Measurements from ENCODE around the gene LCN15. TPM values are rescaled to one million over a fixed set of nuclear protein-coding genes. Genes with fewer than 3 reads are reported as not detected.
"Not testable (repeated sequence)": the region's sequence is repeated elsewhere in the genome, so short reads cannot be mapped to it uniquely, and the experiment has no call there.

The LCN15 gene
- total and polyA plus RNA-seq, 7 experiments from 2014 or later, result not detected

GRCh38 chr9:136791516-136792276, 27.4 kb upstream of the LCN15 start:
- peaks cover 0 to 16% (median 0%) of the 10 kb centered on the region in 5 donors for H3K27me3 Mint-ChIP-seq
- H3K27ac ChIP-seq (ENCODE audit: low read depth, low read length), result peak overlapping the region; percentile 91
- peak overlapping the region; percentile 57 to 98 (median 92) for H3K27ac Mint-ChIP-seq
- POLR2A ChIA-PET, result interaction anchor here (0.6 to 5.9 kb wide), 5 partner anchors 15 to 244 kb away, joined by 3 to 38 read pairs (median 4); partner anchors contain the start of genes FUT7 and RABL6
- H3K27me3 ChIP-seq (ENCODE audit: control insufficient read depth in 2 of 2, insufficient read depth in 2 of 2, low read length in 2 of 2), result no peaks in the 10 kb centered on the region
- DNase-seq (peak; percentile 63 to 77 (median 73)), ATAC-seq (peak; percentile 9)
- peak overlapping the region; percentile 76 to 90 (median 86) for H3K4me3 Mint-ChIP-seq
- peaks cover 18 to 25% of the 10 kb centered on the region in 2 donors for H3K4me1 ChIP-seq (ENCODE audit: control insufficient read depth in 2 of 2, insufficient read depth in 2 of 2, low read length in 2 of 2)
- CTCF ChIA-PET, result interaction anchor here (0.6 to 2.5 kb wide), 3 partner anchors 15 to 243 kb away, joined by 3 to 9 read pairs (median 3); no protein-coding TSS in a partner anchor
- peaks cover 13 to 46% (median 36%) of the 10 kb centered on the region in 7 donors for H3K4me1 Mint-ChIP-seq
- H3K36me3 Mint-ChIP-seq, result peaks cover 0 to 5% (median 0%) of the 10 kb centered on the region in 5 donors
- intact Hi-C loops (cut with micrococcal nuclease), result loop anchor here (1.0 to 5.0 kb wide), 21 partner anchors 9 to 813 kb away; partner anchors contain the start of genes ARRDC1 (in 2 of the 2), DNLZ (in 2 of the 2), FBXW5 (in 2 of the 2) and PHPT1 (in 2 of the 2)
- peaks cover 0 to 17% (median 3%) of the 10 kb centered on the region in 3 experiments for H3K36me3 ChIP-seq (ENCODE audit: control insufficient read depth in 2 of 3, insufficient read depth in 3 of 3, low read length in 3 of 3)
- peak overlapping the region; percentile 94 for H3K4me3 ChIP-seq (ENCODE audit: low read length)
- H3K9me3 Mint-ChIP-seq, result peaks cover 0 to 1% (median 0%) of the 10 kb centered on the region in 11 donors
- no peaks in the 10 kb centered on the region for H3K9me3 ChIP-seq (ENCODE audit: control insufficient read depth in 2 of 3, low read length in 3 of 3)

- Mint-ChIP-seq H3K4me1 (peaks cover 9 to 38% (median 29%) of the 10 kb centered on the region in 7 donors), H3K27ac (peak within 1 kb of the TSS; percentile 57 to 98 (median 92)), H3K4me3 (peak within 1 kb of the TSS; percentile 76 to 90 (median 86)), H3K9me3 (peaks cover 0 to 1% (median 0%) of the 10 kb centered on the region in 11 donors), H3K27me3 (peaks cover 0 to 16% (median 0%) of the 10 kb centered on the region in 5 donors), H3K36me3 (peaks cover 0 to 5% (median 0%) of the 10 kb centered on the region in 5 donors)
- intact Hi-C loops (cut with micrococcal nuclease), result loop anchor here (1.0 to 5.0 kb wide), 23 partner anchors 9 to 814 kb away; partner anchors contain the start of genes ARRDC1 (in 2 of the 2), DNLZ (in 2 of the 2), FBXW5 (in 2 of the 2) and MAN1B1 (in 2 of the 2)
- POLR2A ChIA-PET, result interaction anchor here (0.6 to 5.9 kb wide), 10 partner anchors 10 to 450 kb away, joined by 3 to 38 read pairs (median 4); partner anchors contain the start of genes FUT7, MAN1B1, RABL6 and TRAF2
- no peaks in the 10 kb centered on the region for H3K9me3 ChIP-seq (ENCODE audit: control insufficient read depth in 2 of 3, low read length in 3 of 3)
- peaks cover 18 to 20% of the 10 kb centered on the region in 2 donors for H3K4me1 ChIP-seq (ENCODE audit: control insufficient read depth in 2 of 2, insufficient read depth in 2 of 2, low read length in 2 of 2)
- peaks cover 0 to 17% (median 3%) of the 10 kb centered on the region in 3 experiments for H3K36me3 ChIP-seq (ENCODE audit: control insufficient read depth in 2 of 3, insufficient read depth in 3 of 3, low read length in 3 of 3)
- no peaks in the 10 kb centered on the region for H3K27me3 ChIP-seq (ENCODE audit: control insufficient read depth in 2 of 2, insufficient read depth in 2 of 2, low read length in 2 of 2)
- CTCF ChIA-PET, result interaction anchor here (0.6 to 6.3 kb wide), 4 partner anchors 46 to 276 kb away, joined by 3 to 49 read pairs (median 6); no protein-coding TSS in a partner anchor
- H3K27ac ChIP-seq (ENCODE audit: low read depth, low read length), result peak within 1 kb of the TSS; percentile 91
- H3K4me3 ChIP-seq (ENCODE audit: low read length), result peak within 1 kb of the TSS; percentile 94
- ATAC-seq, result peak; percentile 92
- DNase-seq, result peak; percentile 99 to 100 (median 99)
Measured at GRCh38 chr9:136790640-136791515, 26.6 kb upstream of the LCN15 start, which contains the start of gene TMEM141. TSS of gene TMEM141 (plus strand) at chr9:136791344. CDS start at chr9:136791371, 27 bp downstream.

- Mint-ChIP-seq H3K4me3 (no peak overlapping the region), H3K4me1 (peaks cover 9 to 35% (median 26%) of the 10 kb centered on the region in 7 donors), H3K36me3 (peaks cover 0 to 5% (median 0%) of the 10 kb centered on the region in 5 donors), H3K27me3 (peaks cover 0 to 21% (median 0%) of the 10 kb centered on the region in 5 donors), H3K9me3 (peaks cover 0 to 1% (median 0%) of the 10 kb centered on the region in 11 donors), H3K27ac (peak overlapping the region in 2 of 9 donors; percentile 9 to 57)
- ATAC-seq (no peak), DNase-seq (no peak)
- POLR2A ChIA-PET, result interaction anchor here (5.9 kb wide), 1 partner anchor 17 kb away, joined by 38 read pairs; the partner anchor contains the start of gene RABL6
- H3K27ac ChIP-seq (ENCODE audit: low read depth, low read length), result no peak overlapping the region
- no peaks in the 10 kb centered on the region for H3K9me3 ChIP-seq (ENCODE audit: control insufficient read depth in 2 of 3, low read length in 3 of 3)
- H3K4me3 ChIP-seq (ENCODE audit: low read length), result no peak overlapping the region
- no peaks in the 10 kb centered on the region for H3K27me3 ChIP-seq (ENCODE audit: control insufficient read depth in 2 of 2, insufficient read depth in 2 of 2, low read length in 2 of 2)
- H3K36me3 ChIP-seq (ENCODE audit: control insufficient read depth in 2 of 3, insufficient read depth in 3 of 3, low read length in 3 of 3), result peaks cover 0 to 17% (median 3%) of the 10 kb centered on the region in 3 experiments
- CTCF ChIA-PET, result interaction anchor here (6.3 kb wide), 1 partner anchor 246 kb away, joined by 49 read pairs; no protein-coding TSS in a partner anchor
- intact Hi-C loops (cut with micrococcal nuclease), result loop anchor here in 1 of 2 donors (5.0 to 10.0 kb wide), 2 partner anchors 62 to 275 kb away; no protein-coding TSS in a partner anchor
- H3K4me1 ChIP-seq (ENCODE audit: control insufficient read depth in 2 of 2, insufficient read depth in 2 of 2, low read length in 2 of 2), result peaks cover 18% of the 10 kb centered on the region in 2 donors
Measured at GRCh38 chr9:136789523-136789937, 25.2 kb upstream of the LCN15 start.

- Mint-ChIP-seq H3K4me1 (peaks cover 9 to 35% (median 26%) of the 10 kb centered on the region in 7 donors), H3K27ac (peak overlapping the region in 3 of 9 donors; percentile 24 to 62 (median 32)), H3K27me3 (peaks cover 0 to 25% (median 0%) of the 10 kb centered on the region in 5 donors), H3K4me3 (peak overlapping the region in 2 of 10 donors; percentile 54 to 56)
- peaks cover 0 to 16% (median 3%) of the 10 kb centered on the region in 3 experiments for H3K36me3 ChIP-seq (ENCODE audit: control insufficient read depth in 2 of 3, insufficient read depth in 3 of 3, low read length in 3 of 3)
- intact Hi-C loops (cut with micrococcal nuclease), result loop anchor here in 1 of 2 donors (5.0 to 10.0 kb wide), 2 partner anchors 62 to 276 kb away; no protein-coding TSS in a partner anchor
- H3K9me3 ChIP-seq (ENCODE audit: control insufficient read depth in 2 of 3, low read length in 3 of 3); ATAC-seq; POLR2A ChIA-PET; H3K4me3 ChIP-seq (ENCODE audit: low read length); H3K27me3 ChIP-seq (ENCODE audit: control insufficient read depth in 2 of 2, insufficient read depth in 2 of 2, low read length in 2 of 2); DNase-seq; H3K9me3 Mint-ChIP-seq; H3K27ac ChIP-seq (ENCODE audit: low read depth, low read length); H3K36me3 Mint-ChIP-seq: not testable (repeated sequence)
- H3K4me1 ChIP-seq (ENCODE audit: control insufficient read depth in 2 of 2, insufficient read depth in 2 of 2, low read length in 2 of 2), result peaks cover 18% of the 10 kb centered on the region in 2 donors
- CTCF ChIA-PET, result interaction anchor here (0.6 to 6.3 kb wide), 5 partner anchors 11 to 247 kb away, joined by 3 to 49 read pairs (median 9); partner anchors contain the start of gene CLIC3
Measured at GRCh38 chr9:136788644-136789522, 24.6 kb upstream of the LCN15 start.
